Fibroblast of pulmonary artery (primary cell): Measurements from ENCODE around the gene UCKL1.
"Not testable (repeated sequence)": the region's sequence is repeated elsewhere in the genome, so short reads cannot be mapped to it uniquely, and the experiment has no call there.

ENCODE experiments used
- DNase-seq: peaks from one replicate; pipeline ENCODE4 v3.0.0-alpha.2; 2010; ENCODE audit warnings: low read depth
- H3K4me3 ChIP-seq: replicated peaks from 2 replicates; pipeline ENCODE4 v1.5.1; 2011; ENCODE audit warnings: low read depth, mild to moderate bottlenecking, control low read depth, low read length, moderate library complexity
- TF ChIP-seq, protein P1 (sequence below): IDR thresholded peaks from 2 replicates; pipeline ENCODE4 v1.5.1; 2011; ENCODE audit warnings: mild to moderate bottlenecking, control low read depth, low read length, inconsistent platforms; ENCODE audit errors: missing control alignments

UCKL1 gene

DNA sequence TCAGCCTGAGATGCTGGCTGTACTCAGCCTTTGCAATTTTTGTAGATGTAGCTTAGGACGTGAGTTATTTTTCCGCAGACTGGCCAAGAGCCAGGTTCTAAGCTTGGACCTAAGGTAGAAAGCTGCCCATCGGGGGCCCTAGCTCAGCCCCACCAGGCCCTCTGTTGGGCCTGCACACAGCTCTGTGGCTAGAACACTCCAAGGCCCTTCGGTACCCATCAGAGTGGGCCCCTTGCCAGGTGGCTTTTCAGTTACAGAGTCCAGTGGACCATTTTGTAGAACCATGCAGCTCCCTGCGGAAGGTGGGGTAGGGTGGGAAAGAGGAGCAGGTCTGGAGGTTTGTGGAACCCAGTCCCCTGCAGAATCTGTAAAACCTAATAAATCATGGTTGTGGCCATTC, 22.6 kb downstream of the UCKL1 start:
- no peak overlapping the region for H3K4me3 ChIP-seq
- no peak for DNase-seq
- TF ChIP-seq, protein P1, sequence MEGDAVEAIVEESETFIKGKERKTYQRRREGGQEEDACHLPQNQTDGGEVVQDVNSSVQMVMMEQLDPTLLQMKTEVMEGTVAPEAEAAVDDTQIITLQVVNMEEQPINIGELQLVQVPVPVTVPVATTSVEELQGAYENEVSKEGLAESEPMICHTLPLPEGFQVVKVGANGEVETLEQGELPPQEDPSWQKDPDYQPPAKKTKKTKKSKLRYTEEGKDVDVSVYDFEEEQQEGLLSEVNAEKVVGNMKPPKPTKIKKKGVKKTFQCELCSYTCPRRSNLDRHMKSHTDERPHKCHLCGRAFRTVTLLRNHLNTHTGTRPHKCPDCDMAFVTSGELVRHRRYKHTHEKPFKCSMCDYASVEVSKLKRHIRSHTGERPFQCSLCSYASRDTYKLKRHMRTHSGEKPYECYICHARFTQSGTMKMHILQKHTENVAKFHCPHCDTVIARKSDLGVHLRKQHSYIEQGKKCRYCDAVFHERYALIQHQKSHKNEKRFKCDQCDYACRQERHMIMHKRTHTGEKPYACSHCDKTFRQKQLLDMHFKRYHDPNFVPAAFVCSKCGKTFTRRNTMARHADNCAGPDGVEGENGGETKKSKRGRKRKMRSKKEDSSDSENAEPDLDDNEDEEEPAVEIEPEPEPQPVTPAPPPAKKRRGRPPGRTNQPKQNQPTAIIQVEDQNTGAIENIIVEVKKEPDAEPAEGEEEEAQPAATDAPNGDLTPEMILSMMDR, result no peak

DNA sequence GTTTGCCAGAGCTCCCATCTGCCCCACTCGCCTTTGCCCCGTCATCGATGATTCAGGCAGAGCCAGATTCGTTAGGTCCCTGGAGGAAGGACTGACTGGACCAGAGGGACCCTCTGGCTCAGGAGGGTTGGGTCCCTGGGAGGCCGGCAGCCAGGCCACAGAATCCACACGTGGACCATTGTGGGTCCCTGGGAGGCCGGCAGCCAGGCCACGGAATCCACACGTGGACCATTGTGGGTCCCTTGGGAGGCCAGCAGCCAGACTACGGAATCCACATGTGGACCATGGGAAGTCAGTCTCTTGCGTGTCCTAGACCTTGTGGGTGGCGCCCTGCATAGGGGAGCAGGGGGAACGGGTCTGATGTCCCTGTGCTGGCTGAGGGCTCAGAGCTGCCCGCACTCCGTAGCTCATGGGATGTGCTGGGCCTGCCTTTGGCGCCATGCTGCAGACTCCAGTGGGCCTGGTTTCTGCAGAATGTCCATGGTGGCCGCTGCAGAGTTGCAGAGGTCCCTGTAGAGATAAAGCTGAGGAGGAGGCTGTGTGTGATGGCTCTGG, 23.5 kb downstream of the UCKL1 start:
- H3K4me3 ChIP-seq, result no peak overlapping the region
- DNase-seq, result no peak
- TF ChIP-seq, protein P1, result no peak

DNA sequence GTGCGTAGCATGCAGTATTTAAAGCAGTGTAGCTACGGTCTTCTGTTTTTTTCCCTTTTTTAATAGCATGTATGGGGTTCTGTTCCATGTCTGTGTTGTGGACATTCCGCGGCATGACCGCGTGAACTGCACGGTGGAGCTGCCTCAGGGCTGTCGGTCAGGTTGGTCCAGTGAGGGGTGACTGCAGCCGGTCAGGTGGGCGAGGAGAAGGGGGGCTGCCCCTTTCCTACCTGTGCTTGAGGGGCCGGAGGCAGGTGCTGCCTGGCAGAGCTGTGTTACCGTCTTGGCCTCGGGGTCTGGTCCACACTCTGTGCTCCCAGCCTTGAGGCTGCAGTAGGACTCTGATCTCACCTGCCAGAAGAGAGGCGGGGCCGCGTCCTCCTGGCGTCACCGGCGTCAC, 24.5 kb downstream of the UCKL1 start:
- no peak overlapping the region for H3K4me3 ChIP-seq
- TF ChIP-seq, protein P1, result no peak
- no peak for DNase-seq

DNA sequence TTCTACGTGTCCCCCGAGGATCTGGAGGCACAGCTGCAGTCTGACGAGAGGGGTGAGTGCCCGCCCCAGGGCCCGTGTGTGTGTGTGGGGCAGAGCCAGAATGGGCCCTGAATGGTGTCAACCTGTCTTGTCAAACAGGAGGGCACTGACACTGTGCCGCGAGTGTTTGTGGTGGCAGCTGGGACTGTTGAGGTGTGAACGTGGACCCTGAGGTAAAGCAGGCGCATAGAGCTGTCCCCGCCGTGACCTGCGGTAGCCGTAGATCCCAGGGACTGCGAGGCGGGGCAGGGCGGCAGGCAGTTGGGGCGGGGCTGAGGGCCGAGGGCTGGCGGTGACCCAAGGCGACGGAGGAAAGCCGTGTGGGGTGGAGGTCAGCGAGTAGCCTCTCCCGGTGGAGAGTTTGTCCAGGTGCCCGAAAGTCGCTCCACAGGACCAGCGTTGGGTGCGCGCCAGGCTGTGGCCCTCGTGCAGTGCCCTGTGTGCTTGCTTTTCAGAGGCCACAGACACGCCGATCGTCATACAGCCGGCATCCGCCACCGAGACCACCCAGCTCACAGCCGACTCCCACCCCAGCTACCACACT, 25.2 kb downstream of the UCKL1 start:
- TF ChIP-seq, protein P1, result no peak
- H3K4me3 ChIP-seq, result no peak overlapping the region
- no peak for DNase-seq

DNA sequence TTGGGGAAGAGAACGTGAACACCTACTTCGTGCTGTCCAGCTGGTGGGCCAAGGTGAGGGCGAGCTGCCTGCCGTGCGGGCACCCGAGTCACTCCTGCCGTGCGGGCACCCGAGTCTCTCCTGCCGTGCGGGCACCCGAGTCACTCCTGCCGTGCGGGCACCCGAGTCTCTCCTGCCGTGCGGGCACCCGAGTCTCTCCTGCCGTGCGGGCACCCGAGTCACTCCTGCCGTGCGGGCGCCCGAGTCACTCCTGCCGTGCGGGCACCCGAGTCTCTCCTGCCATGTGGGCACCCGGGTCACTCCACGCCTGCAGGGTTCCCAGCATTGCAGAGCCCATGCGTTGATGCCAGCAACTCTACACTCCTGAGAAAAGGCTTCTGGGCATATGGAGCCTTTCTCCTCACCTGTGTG, 26.7 kb downstream of the UCKL1 start:
- H3K4me3 ChIP-seq, DNase-seq: not testable (repeated sequence)

DNA sequence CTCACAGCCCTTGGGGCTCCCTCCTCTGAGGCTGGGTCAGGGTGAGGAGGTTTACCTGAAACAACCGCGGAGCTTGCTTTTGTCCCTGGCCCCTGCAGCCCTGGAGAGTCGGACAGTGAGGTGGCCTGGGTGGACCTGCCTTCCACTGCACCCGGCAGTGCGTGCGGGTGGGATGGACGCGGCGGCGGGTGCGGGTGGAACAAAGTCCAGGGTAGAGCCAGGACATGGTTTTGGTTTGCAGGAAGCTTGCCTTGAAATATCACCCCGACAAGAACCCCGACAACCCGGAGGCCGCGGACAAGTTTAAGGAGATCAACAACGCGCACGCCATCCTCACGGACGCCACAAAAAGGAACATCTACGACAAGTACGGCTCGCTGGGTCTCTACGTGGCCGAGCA, 27.1 kb downstream of the UCKL1 start:
- H3K4me3 ChIP-seq, result no peak overlapping the region
- no peak for DNase-seq
- TF ChIP-seq, protein P1, result no peak

DNA sequence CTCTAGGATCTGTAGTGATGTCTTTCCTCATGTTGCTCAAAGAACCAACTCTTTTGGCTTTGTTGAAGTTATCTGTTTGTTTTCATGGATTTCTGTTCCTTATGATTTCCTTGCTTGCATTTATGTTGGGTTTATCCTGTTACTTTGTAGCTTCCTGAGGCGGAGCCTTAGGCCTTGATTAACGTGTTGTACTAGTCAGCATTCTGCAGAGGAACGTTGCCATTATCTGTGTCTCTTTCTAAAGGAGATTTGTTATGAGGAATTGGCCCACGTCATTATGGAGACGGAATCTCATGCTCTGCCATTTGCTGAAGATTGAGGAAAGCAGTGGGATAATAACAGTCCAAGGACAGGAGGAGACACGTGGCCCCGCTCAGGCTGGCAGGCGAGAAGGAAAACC, 29.9 kb downstream of the UCKL1 start:
- TF ChIP-seq, protein P1, result no peak
- H3K4me3 ChIP-seq, result no peak overlapping the region
- DNase-seq, result no peak
